K562 (cell line): ENCODE data around the gene OR6F1. TPM values are rescaled to one million over a fixed set of nuclear protein-coding genes. Genes with fewer than 3 reads are reported as not detected.

Source experiments
- ATAC-seq: fragments of 200-7000 bp; cut with Tn5 transposase; 3 replicates; pipeline ENCODE4 v1.9.1; 2020; ENCODE audit warnings: moderate library complexity
- BruUV-seq: library from RNA; stranded (reverse); fragments of 400-500 nt; replicated peaks from 2 replicates; lab custom pipeline; 2021; lab: Mats Ljungman, UMichigan
- CTCF ChIA-PET: fragments of 300-600 bp; formaldehyde crosslinking; extraction: SDS; loops from one replicate; lab custom pipeline; 2021; ENCODE audit warnings: low intra/inter-chr PET ratio; lab: Yijun Ruan, JAX
- POLR2A ChIA-PET: fragments of 300-600, 350-650 bp; sonication (Branson Sonifier 250); formaldehyde crosslinking; extraction: SDS; loops from one replicate; lab custom pipeline; 2021; ENCODE audit warnings: antibody characterized with exemption, inconsistent platforms; lab: Yijun Ruan, JAX
- DNase-seq, 4 experiments: peaks; one replicate each; pipeline versions ENCODE4 v3.0.0 to v3.0.0-alpha.2; 2011 to 2018; ENCODE audit warnings: low spot score in 3 of 4, mixed read lengths in 3 of 4; ENCODE audit errors: extremely low read depth in 1 of 4
- FAIRE-seq: peaks from 2 replicates; lab custom pipeline; 2011; peaks lifted over from hg19 to GRCh38; lab: Jason Lieb, UNC
- H2AFZ ChIP-seq: 2 replicates; pipeline ENCODE4 v1.6.0; 2011; ENCODE audit warnings: low read depth, low read length, control low read depth, inconsistent platforms
- H3K27ac ChIP-seq: fragments of 200-600 bp; 3 replicates; pipeline ENCODE4 v1.8.0; 2011; ENCODE audit warnings: low read depth, mild to moderate bottlenecking, control low read depth, inconsistent platforms, low read length, moderate library complexity, mixed read lengths; ENCODE audit errors: extremely low read depth
- H3K27me3 ChIP-seq, 2 experiments: fragments of 300-600 bp in 1 of 2; 2 replicates in 1 of 2; 3 replicates in 1 of 2; pipeline versions ENCODE4 v1.6.0 to v1.8.0; 2011; ENCODE audit warnings: inconsistent platforms in 2 of 2, low read length in 2 of 2, mild to moderate bottlenecking in 1 of 2, mixed read lengths in 1 of 2, moderate library complexity in 1 of 2; ENCODE audit not compliant: control insufficient read depth in 2 of 2, insufficient read depth in 2 of 2
- H3K36me3 ChIP-seq: fragments of 300-600 bp; 3 replicates; pipeline ENCODE4 v1.8.0; 2011; ENCODE audit warnings: mild to moderate bottlenecking, low read length, inconsistent platforms; ENCODE audit not compliant: control insufficient read depth, insufficient read depth
- H3K4me1 ChIP-seq, 2 experiments: fragments of 200-600 bp in 1 of 2; replicated peaks in 1 of 2; 2 replicates in 1 of 2; 3 replicates in 1 of 2; pipeline versions ENCODE4 v1.5.1 to v1.8.0; 2011; ENCODE audit warnings: inconsistent platforms in 2 of 2, low read length in 2 of 2, mild to moderate bottlenecking in 1 of 2, mixed read lengths in 1 of 2, moderate library complexity in 1 of 2; ENCODE audit not compliant: control insufficient read depth in 2 of 2, insufficient read depth in 2 of 2
- H3K4me2 ChIP-seq: 2 replicates; pipeline ENCODE4 v1.6.1; 2011; ENCODE audit warnings: low read length, control low read depth, inconsistent platforms, mixed read lengths; ENCODE audit not compliant: insufficient read depth
- H3K4me3 ChIP-seq: fragments of 200-600 bp; sonication (generic), shearing (Covaris generic); 2 replicates; pipeline ENCODE4 v1.5.1; 2016; ENCODE audit warnings: control low read depth, inconsistent platforms
- H3K79me2 ChIP-seq: fragments of 200-600 bp; 3 replicates; pipeline ENCODE4 v1.8.0; 2011; ENCODE audit warnings: low read length, inconsistent platforms; ENCODE audit not compliant: control insufficient read depth, insufficient read depth
- H3K9ac ChIP-seq, 2 experiments: 2 replicates each; pipeline versions ENCODE4 v1.6.0 to v1.6.1; 2011; ENCODE audit warnings: low read depth in 2 of 2, low read length in 2 of 2, control low read depth in 1 of 2, inconsistent platforms in 1 of 2, mild to moderate bottlenecking in 1 of 2, mixed read lengths in 1 of 2; ENCODE audit not compliant: insufficient read depth in 1 of 2
- H3K9me1 ChIP-seq: one replicate; pipeline ENCODE4 v1.6.0; 2011; ENCODE audit warnings: inconsistent platforms, mild to moderate bottlenecking, low read length, moderate library complexity; ENCODE audit not compliant: control insufficient read depth, insufficient read depth
- H3K9me3 ChIP-seq: replicated peaks from 2 replicates; pipeline ENCODE4 v1.5.1; 2011; ENCODE audit warnings: low read depth, low read length, inconsistent platforms; ENCODE audit not compliant: control insufficient read depth, insufficient read depth
- H4K20me1 ChIP-seq: replicated peaks from 2 replicates; pipeline ENCODE4 v1.6.1; 2011; ENCODE audit warnings: low read length, inconsistent platforms, mixed read lengths; ENCODE audit not compliant: control insufficient read depth, insufficient read depth
- DACH1 ChIP-seq: fragments of 450-650 bp; IDR thresholded peaks from 2 replicates; pipeline ENCODE4 v1.6.1; 2018; ENCODE audit not compliant: partially characterized antibody
- HNRNPK ChIP-seq: fragments of 200-400 bp; formaldehyde crosslinking; IDR thresholded peaks from one replicate; pipeline ENCODE4 v1.6.1; 2018; ENCODE audit warnings: mild to moderate bottlenecking, low read depth, low read length; ENCODE audit not compliant: poor library complexity, severe bottlenecking
- PATZ1 ChIP-seq: fragments of 250-450 bp; sonication (Bioruptor Pico); IDR thresholded peaks from 2 replicates; pipeline ENCODE4 v1.5.0; 2020; ENCODE audit warnings: mild to moderate bottlenecking, borderline replicate concordance
- SP1 ChIP-seq: sonication (generic); formaldehyde crosslinking; IDR thresholded peaks from 2 replicates; pipeline ENCODE4 v1.8.1; 2022; ENCODE audit warnings: mild to moderate bottlenecking, missing genetic modification reagents
- ZC3H4 ChIP-seq: sonication (generic); formaldehyde crosslinking; IDR thresholded peaks from 2 replicates; pipeline ENCODE4 v1.9.0; 2021; ENCODE audit warnings: missing genetic modification reagents, borderline replicate concordance
- ZNF197 ChIP-seq: fragments of 200-800 bp; sonication (Bioruptor generic); IDR thresholded peaks from 2 replicates; pipeline ENCODE4 v1.6.1; 2016; ENCODE audit warnings: low read depth, missing genetic modification characterization, missing compliant biosample characterization
- ZNF551 ChIP-seq: fragments of 250-450 bp; sonication (Bioruptor Pico); IDR thresholded peaks from 2 replicates; pipeline ENCODE4 v1.5.0; 2021; ENCODE audit warnings: mild to moderate bottlenecking, moderate library complexity
- WGBS: fragments of 100-300 bp; shearing (Covaris generic); methylation state at CpG from one replicate; pipeline ENCODE4 v1.1.6; 2016; ENCODE audit warnings: low coverage, mixed read lengths; ENCODE audit not compliant: insufficient coverage; ENCODE audit errors: missing lambda C conversion rate; 5-methylcytosine and 5-hydroxymethylcytosine counted together
- in situ Hi-C: fragments of 300-500 bp; cut with MboI; formaldehyde crosslinking; loops from 4 replicates; pipeline ENCODE4 v1.15.0; 2018; ENCODE audit warnings: inconsistent platforms, mixed read lengths
- intact Hi-C: fragments of 100-400 bp; cut with micrococcal nuclease; formaldehyde crosslinking; loops from 2 replicates; pipeline ENCODE4 v1.14.2; 2022
- polyA plus RNA-seq, 8 experiments: library from polyadenylated mRNA; depleted of rRNA in 4 of 8; stranded (reverse) in 5 of 8; unstranded in 3 of 8; fragments of >200 nt; fragmentation: Nextera tagmentation in 2 of 8; fragmentation: Illumina TruSeq in 1 of 8; extraction: Ambion mirVana in 2 of 8; extraction: Trizol in 1 of 8; gene quantifications; 2 replicates each; pipeline versions ENCODE4 v1.2.1 to v1.2.3, GENCODE V29; 2011 to 2014; ENCODE audit warnings: inconsistent platforms in 1 of 8, missing spikeins in 1 of 8
- total RNA-seq, 7 experiments: library from RNA; depleted of rRNA in 6 of 7; stranded (reverse); fragments of >200 nt in 6 of 7; fragmentation: Illumina TruSeq in 2 of 7; extraction: Trizol in 2 of 7; gene quantifications; 2 replicates each; pipeline versions ENCODE4 v1.2.1 to v1.2.3, GENCODE V29; 2011 to 2021; ENCODE audit warnings: low replicate concordance in 1 of 7
- TF ChIP-seq, protein P1 (sequence below): fragments of 200-800 bp; sonication (Bioruptor generic); IDR thresholded peaks from 2 replicates; pipeline ENCODE4 v1.6.1; 2017; ENCODE audit warnings: missing genetic modification characterization, missing compliant biosample characterization

Gene OR6F1
- total and polyA plus RNA-seq, 9 of the 15 experiments (the other 6 are each of a cell fraction or from before 2014, with no cell fraction given), result not detected

DNA sequence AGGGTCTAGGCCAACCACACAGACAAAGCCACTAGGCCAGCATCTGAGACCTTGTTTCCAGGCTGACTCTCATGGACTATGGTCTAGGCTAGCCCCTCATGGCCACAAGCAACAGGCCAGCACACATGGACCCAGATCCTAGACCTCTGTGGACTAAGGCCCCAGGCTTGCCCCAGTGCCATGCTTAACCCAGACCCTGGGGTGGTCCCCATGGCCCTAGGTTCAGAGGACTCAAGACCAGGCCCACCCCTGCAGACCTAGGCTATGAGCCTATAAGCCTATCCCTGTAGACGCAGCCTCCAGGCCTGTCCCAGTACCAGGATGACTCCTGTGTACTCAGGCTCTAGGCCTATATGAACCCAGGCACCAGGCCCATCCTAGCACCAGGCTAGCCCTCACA lies 33.4 kb upstream of the OR6F1 start (continued):
- TF ChIP-seq PATZ1 (CRISPR knock-in tag) (no peak), HNRNPK (no peak)
- TF ChIP-seq, all 486 proteins: peak for 0

DNA sequence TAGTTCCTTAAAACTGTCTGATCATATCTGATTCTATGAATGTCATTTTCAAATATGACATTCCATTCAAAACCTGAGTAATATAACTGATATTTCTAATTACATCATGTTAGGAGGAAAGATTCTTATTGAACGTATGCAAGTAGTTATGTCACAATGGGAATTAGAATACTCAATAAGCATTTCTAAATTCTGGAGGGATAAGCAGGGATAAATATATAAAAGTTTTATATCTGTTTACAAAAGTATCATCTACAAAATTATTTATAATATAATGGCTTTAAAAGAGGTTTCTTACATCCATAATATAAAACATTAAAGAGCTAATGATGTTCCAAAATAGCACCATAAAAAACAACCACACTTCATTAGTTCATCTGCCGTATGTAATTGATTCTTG lies 31.6 kb upstream of the OR6F1 start, which contains the start of gene OR14A2:
TSS of gene OR14A2 (minus strand) at position 101 of the 400 bp plus-strand sequence.
- POLR2A ChIA-PET, result no interaction called here
- DNase-seq, result no peak
- Histone ChIP-seq H3K9me1 (no peaks in the 10 kb centered on the region), H3K4me2 (no peak within 1 kb of the TSS), H3K9me3 (peaks cover 5% of the 10 kb centered on the region; the same call in 1 of the 2 replicates), H3K79me2 (no peaks in the 10 kb centered on the region), H4K20me1 (no peaks in the 10 kb centered on the region), H3K9ac (no peak within 1 kb of the TSS), H3K27me3 (no peaks in the 10 kb centered on the region), H2AFZ (no peak within 1 kb of the TSS), H3K36me3 (no peaks in the 10 kb centered on the region), H3K4me1 (no peaks in the 10 kb centered on the region; a peak in 1 of 5 replicates), H3K27ac (no peak within 1 kb of the TSS), H3K4me3 (no peak within 1 kb of the TSS)
- BruUV-seq, result no TSS peak
- intact Hi-C loops, result no loop called here
- no peak for FAIRE-seq
- CTCF ChIA-PET, result no interaction called here
- no peak for ATAC-seq
- WGBS, result 0% methylated on average over 2 of the region's 2 CpGs
- in situ Hi-C loops, result no loop called here
- TF ChIP-seq SP1 (CRISPR knock-in tag) (no peak), ZC3H4 (CRISPR knock-in tag) (no peak), DACH1 (no peak), ZNF197 (CRISPR knock-in tag) (no peak), ZNF551 (CRISPR knock-in tag) (no peak)
- TF ChIP-seq, protein P1, sequence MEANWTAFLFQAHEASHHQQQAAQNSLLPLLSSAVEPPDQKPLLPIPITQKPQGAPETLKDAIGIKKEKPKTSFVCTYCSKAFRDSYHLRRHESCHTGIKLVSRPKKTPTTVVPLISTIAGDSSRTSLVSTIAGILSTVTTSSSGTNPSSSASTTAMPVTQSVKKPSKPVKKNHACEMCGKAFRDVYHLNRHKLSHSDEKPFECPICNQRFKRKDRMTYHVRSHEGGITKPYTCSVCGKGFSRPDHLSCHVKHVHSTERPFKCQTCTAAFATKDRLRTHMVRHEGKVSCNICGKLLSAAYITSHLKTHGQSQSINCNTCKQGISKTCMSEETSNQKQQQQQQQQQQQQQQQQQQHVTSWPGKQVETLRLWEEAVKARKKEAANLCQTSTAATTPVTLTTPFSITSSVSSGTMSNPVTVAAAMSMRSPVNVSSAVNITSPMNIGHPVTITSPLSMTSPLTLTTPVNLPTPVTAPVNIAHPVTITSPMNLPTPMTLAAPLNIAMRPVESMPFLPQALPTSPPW, result no peak
